Stomach (tissue), 9 donors: ENCODE results near the gene NDST1. TPM values are rescaled to one million over a fixed set of nuclear protein-coding genes. Genes with fewer than 3 reads are reported as not detected.

Source experiments
- DNase-seq, 2 donors: peaks; one replicate each; pipeline versions ENCODE4 v3.0.0 to v3.0.0-alpha.2; 2013 to 2019
- H3K27ac ChIP-seq, 5 donors: fragments of 200-600 bp in 4 of 5; sonication (generic) in 4 of 5; one replicate each; pipeline ENCODE4 v1.5.1; 2013 to 2019; ENCODE audit warnings: mild to moderate bottlenecking in 1 of 5, moderate library complexity in 1 of 5
- H3K27me3 ChIP-seq, 3 donors: fragments of 200-600 bp; sonication (generic); one replicate each; pipeline ENCODE4 v1.5.1; 2017 to 2019; ENCODE audit warnings: mixed run types in 1 of 3
- H3K36me3 ChIP-seq, 4 donors: fragments of 200-600 bp; sonication (generic); 1 replicate in 3 of 4; 2 replicates in 1 of 4; pipeline ENCODE4 v1.5.1; 2016 to 2019
- H3K4me1 ChIP-seq, 4 donors: fragments of 200-600 bp; sonication (generic); one replicate each; pipeline ENCODE4 v1.5.1; 2016 to 2019
- H3K4me3 ChIP-seq, 4 donors: fragments of 200-600 bp; sonication (generic) in 3 of 4; one replicate each; pipeline ENCODE4 v1.5.1; 2016 to 2019; ENCODE audit warnings: mild to moderate bottlenecking in 1 of 4
- H3K9me3 ChIP-seq, 4 donors: fragments of 200-600 bp; sonication (generic); one replicate each; pipeline ENCODE4 v1.5.1; 2016 to 2019
- EP300 ChIP-seq: sonication (generic); formaldehyde crosslinking; IDR thresholded peaks from one replicate; pipeline ENCODE4 v1.6.1; 2017; ENCODE audit warnings: antibody characterized with exemption
- POLR2A ChIP-seq, 4 donors: fragments of 450-650 bp; IDR thresholded peaks; one replicate each; pipeline ENCODE4 v1.6.1; 2016; ENCODE audit warnings: antibody characterized with exemption in 4 of 4, control low read depth in 2 of 4, mild to moderate bottlenecking in 1 of 4, moderate library complexity in 1 of 4
- POLR2AphosphoS5 ChIP-seq, 3 donors: sonication (generic); formaldehyde crosslinking; IDR thresholded peaks; one replicate each; pipeline ENCODE4 v1.6.1; 2016; ENCODE audit warnings: antibody characterized with exemption in 3 of 3
- WGBS, 5 donors: extraction: QIAGEN DNeasy Blood & Tissue Kit in 3 of 5; methylation state at CpG; one replicate each; pipeline versions ENCODE4 v1.1.5 to v1.1.7; 2013 to 2018; 5-methylcytosine and 5-hydroxymethylcytosine counted together
- intact Hi-C: fragments of 100-400 bp; cut with DNase I; formaldehyde crosslinking; loops from one replicate; pipeline ENCODE4 v1.15.1; 2023; ENCODE audit warnings: low total_unique reads
- polyA plus RNA-seq, 3 donors: library from polyadenylated mRNA; stranded (reverse); fragments of 200-250 nt; gene quantifications; one replicate each; pipeline ENCODE4 v1.2.3, GENCODE V29; 2013
- total RNA-seq, 5 donors: library from RNA; depleted of rRNA; stranded (reverse); fragments of >200 nt; gene quantifications; one replicate each; pipeline versions ENCODE4 v1.1.0 to v1.2.3, GENCODE V29; 2014 to 2016
- TF ChIP-seq, protein P1 (sequence below), 7 experiments: fragments of 450-650 bp in 4 of 7; fragments of 200-600 bp in 3 of 7; sonication (generic) in 3 of 7; IDR thresholded peaks; one replicate each; pipeline ENCODE4 v1.5.1; 2016 to 2019; ENCODE audit warnings: antibody characterized with exemption in 7 of 7, control low read depth in 2 of 7, mild to moderate bottlenecking in 1 of 7
- donor health status: healthy with polysubstance abuse.
- donor health status: Bipolar disorder and iron deficiency.
- donor health status: healthy.

Gene NDST1
- total and polyA plus RNA-seq, 8 donors = 6.4 to 32.9 (median 15.9) TPM

DNA sequence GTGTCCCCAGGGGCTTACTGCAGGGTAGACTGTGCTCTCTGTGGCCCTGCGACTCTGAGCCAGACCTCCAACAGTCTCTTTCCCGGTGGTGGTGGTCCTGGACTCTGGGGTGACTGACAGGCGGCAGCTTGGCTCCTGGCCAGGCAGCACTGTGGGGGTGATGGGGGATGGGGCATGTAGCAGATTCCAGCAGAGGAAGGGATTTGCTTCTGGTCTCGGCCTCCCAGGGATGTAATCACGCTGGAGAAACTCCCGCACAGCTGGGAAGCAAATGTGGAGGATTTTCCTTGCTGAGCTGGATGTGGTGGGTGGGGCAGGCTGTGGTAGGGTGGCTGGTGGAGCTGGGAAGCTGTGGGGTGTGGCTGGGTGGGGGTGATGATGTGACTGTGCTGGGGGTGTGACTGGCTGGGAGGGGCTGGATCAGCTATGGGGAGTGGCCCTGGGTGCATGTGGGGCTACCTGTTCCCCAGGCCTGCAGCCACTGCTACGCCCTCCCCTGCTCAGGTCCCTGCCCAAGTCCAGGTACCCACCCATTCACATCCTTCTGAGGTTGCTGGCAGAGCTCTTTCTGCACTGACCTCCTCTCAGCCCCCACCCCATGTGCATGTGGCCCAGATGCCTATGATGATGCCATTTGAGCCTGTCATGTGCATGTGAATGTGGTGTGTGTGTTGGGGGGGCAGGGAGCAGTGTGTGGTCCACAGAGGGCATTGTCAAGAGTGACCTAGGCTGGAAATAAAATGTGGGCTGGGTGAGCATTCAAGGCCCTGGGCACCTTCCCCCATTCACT, 3.8 kb downstream of the NDST1 start:
- WGBS, 5 donors = 23 to 35% (median 33%) methylated on average over 7 of the region's 7 CpGs
- no peaks in the 10 kb centered on the region for H3K27me3 ChIP-seq
- TF ChIP-seq POLR2AphosphoS5 (IDR thresholded peaks at IDR 0.05) (no peak), POLR2A (IDR thresholded peaks at IDR 0.05) (no peak), EP300 (no peak)
- TF ChIP-seq, protein P1, sequence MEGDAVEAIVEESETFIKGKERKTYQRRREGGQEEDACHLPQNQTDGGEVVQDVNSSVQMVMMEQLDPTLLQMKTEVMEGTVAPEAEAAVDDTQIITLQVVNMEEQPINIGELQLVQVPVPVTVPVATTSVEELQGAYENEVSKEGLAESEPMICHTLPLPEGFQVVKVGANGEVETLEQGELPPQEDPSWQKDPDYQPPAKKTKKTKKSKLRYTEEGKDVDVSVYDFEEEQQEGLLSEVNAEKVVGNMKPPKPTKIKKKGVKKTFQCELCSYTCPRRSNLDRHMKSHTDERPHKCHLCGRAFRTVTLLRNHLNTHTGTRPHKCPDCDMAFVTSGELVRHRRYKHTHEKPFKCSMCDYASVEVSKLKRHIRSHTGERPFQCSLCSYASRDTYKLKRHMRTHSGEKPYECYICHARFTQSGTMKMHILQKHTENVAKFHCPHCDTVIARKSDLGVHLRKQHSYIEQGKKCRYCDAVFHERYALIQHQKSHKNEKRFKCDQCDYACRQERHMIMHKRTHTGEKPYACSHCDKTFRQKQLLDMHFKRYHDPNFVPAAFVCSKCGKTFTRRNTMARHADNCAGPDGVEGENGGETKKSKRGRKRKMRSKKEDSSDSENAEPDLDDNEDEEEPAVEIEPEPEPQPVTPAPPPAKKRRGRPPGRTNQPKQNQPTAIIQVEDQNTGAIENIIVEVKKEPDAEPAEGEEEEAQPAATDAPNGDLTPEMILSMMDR (IDR thresholded peaks at IDR 0.05) = no peak
- H3K27ac ChIP-seq = peak overlapping the region; percentile 78 to 87 (median 82)
- H3K4me3 ChIP-seq = no peak overlapping the region
- DNase-seq = peak; percentile 69 to 92
- H3K36me3 ChIP-seq = no peaks in the 10 kb centered on the region
- intact Hi-C loops = no loop called here
- H3K9me3 ChIP-seq = no peaks in the 10 kb centered on the region
- peaks cover 89 to 100% (median 98%) of the 10 kb centered on the region in 4 donors for H3K4me1 ChIP-seq

DNA sequence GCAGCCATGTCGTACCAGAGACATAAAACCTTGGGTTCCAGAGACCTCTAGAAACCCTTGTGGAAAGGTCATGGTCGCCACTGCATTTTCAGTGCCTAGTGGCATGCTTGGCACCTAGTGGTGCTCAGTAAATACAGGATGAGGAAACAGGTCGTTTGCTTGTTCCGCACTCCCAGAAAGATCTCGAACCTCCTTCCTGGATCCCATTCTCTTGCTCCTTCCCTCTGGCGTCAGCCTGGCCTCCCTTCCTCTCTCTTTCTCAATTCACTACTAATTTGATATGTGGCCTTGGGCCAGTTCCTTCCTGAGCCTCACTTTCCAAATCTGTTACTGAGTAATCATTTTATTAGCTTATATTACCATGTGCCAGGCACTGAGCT, 4.4 kb downstream of the NDST1 start:
- Histone ChIP-seq H3K36me3 (no peaks in the 10 kb centered on the region), H3K4me3 (no peak overlapping the region), H3K9me3 (no peaks in the 10 kb centered on the region), H3K27ac (peak overlapping the region; percentile 78 to 87 (median 82)), H3K4me1 (peaks cover 89 to 100% (median 98%) of the 10 kb centered on the region in 4 donors), H3K27me3 (no peaks in the 10 kb centered on the region)
- TF ChIP-seq POLR2AphosphoS5 (IDR thresholded peaks at IDR 0.05) (peak in 1 of 3 donors; percentile 53), EP300 (no peak)
- TF ChIP-seq, protein P1 (IDR thresholded peaks at IDR 0.05) = no peak
- 20 to 37% (median 30%) methylated on average over 6 of the region's 6 CpGs for WGBS, 5 donors
- intact Hi-C loops = no loop called here
- peak; percentile 23 to 55 for DNase-seq

DNA sequence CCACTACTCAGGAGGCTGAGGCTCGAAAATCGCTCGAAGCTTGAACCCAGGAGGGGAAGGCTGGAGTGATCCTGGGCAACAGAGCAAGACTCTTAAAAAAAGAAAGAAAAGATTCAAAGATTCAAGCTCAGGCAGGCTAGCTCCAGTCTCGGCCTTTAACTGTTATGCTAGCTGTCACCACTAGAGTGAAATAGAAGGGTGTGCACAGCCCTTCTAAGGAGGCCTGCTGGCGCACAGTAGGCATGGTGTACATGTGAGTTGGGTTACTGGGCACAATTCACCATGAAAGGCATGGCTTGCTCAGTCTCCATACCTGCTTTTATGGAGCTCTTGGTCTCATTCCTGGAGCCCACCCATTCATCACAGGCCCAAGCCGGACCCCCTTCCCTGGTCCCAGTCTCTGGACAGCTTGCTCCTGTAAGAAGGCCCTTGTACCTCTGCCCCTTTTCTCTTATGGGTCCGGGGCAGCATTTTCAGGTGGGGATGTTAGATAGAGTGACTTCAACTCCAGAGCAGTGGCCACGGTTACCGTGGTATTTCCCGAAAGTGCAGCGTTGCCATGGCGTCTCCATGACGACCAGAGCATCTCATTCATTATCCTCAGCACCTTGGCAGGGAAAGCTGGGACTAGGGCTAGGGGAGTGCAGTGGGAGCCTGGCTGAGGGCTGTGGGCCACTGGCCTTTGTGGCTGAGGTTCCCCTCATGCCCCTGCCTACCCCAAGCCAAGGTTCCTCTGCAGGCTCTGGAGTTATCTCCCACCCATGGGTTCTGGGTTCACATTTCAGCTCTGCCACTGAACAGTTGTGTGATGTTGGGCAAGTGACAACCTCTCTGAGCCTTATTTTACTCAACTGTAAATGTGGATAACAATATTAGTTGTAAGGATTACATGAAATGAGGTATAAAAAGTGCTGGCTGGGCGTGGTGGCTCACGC, 5.7 kb downstream of the NDST1 start:
- 89 to 93% (median 91%) methylated on average over 11 to 15 of the region's 15 CpGs for WGBS, 5 donors
- no peak overlapping the region for H3K4me3 ChIP-seq
- peak overlapping the region; percentile 44 to 87 (median 82) for H3K27ac ChIP-seq
- H3K36me3 ChIP-seq = no peaks in the 10 kb centered on the region
- H3K4me1 ChIP-seq = peaks cover 89 to 100% (median 98%) of the 10 kb centered on the region in 4 donors
- H3K27me3 ChIP-seq = no peaks in the 10 kb centered on the region
- no peaks in the 10 kb centered on the region for H3K9me3 ChIP-seq
- TF ChIP-seq, protein P1 (IDR thresholded peaks at IDR 0.05) = peak in 1 of 7 experiments; percentile 15
- TF ChIP-seq POLR2AphosphoS5 (IDR thresholded peaks at IDR 0.05) = no peak
- intact Hi-C loops = no loop called here
- peak in 1 of 2 donors; percentile 57 for DNase-seq

DNA sequence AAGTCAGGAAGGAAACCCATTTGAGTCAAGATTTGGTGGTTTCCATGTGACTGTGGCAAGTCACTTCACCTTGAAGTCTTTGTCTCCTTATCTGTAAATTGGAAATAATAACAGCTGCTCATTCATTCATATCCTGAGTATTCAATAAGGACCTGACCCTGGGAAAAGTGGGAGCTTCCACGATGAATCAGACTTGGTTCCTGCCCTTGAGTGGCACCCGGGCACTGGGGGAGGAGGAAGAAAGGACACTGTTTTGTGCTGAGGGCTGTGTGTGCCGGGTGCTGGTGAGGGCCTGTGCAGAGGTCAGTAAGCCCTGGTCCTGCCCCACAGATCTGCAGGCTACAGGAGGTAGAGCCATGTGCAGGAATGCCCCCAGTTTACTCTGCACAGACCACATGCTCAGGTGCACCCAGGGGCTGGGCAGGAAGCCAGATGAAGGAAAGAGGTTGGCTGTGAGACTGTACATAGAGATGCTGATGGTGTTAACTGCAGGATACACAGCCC, 6.8 kb downstream of the NDST1 start:
- WGBS, 5 donors = 30 to 42% (median 34%) methylated on average over 3 of the region's 3 CpGs
- Histone ChIP-seq H3K36me3 (peaks cover 0 to 7% (median 0%) of the 10 kb centered on the region in 4 donors), H3K4me3 (no peak overlapping the region), H3K27ac (peak overlapping the region; percentile 29 to 87 (median 82)), H3K9me3 (no peaks in the 10 kb centered on the region), H3K27me3 (no peaks in the 10 kb centered on the region), H3K4me1 (peaks cover 86 to 100% (median 95%) of the 10 kb centered on the region in 4 donors)
- intact Hi-C loops = no loop called here
- TF ChIP-seq POLR2AphosphoS5 (IDR thresholded peaks at IDR 0.05) = peak in 1 of 3 donors; percentile 9
- no peak for TF ChIP-seq EP300
- peak; percentile 80 to 82 for DNase-seq
